NCI-H510A treated with DMSO at 0.1 percent for 48 hours (cell line): ENCODE data around the gene ZBTB45.
A peak's percentile ranks its signal among the peaks of the same experiment; 100 is the strongest.

ENCODE experiments used
- DNase-seq: peaks from one replicate; lab custom pipeline; 2025; lab: John Stamatoyannopoulos, UW

Gene ZBTB45

GRCh38 chr19:58538257-58539168 lies 18.9 kb upstream of the ZBTB45 start:
- DNase-seq, result no peak

- no peak for DNase-seq
Measured at GRCh38 chr19:58536852-58537798, 17.5 kb upstream of the ZBTB45 start.

- no peak for DNase-seq
Measured at GRCh38 chr19:58535857-58536256, 16.2 kb upstream of the ZBTB45 start.

- DNase-seq, result no peak
Measured at GRCh38 chr19:58531034-58531840, 11.6 kb upstream of the ZBTB45 start.

- no peak for DNase-seq
Measured at GRCh38 chr19:58529405-58529804, 9.8 kb upstream of the ZBTB45 start.

- DNase-seq, result no peak
Measured at GRCh38 chr19:58522709-58523108, 3.1 kb upstream of the ZBTB45 start.

GRCh38 chr19:58521651-58522050 lies 2.0 kb upstream of the ZBTB45 start:
- DNase-seq, result no peak

- DNase-seq, result no peak
Measured at GRCh38 chr19:58520257-58520599, 618 bp upstream of the ZBTB45 start.

GRCh38 chr19:58519087-58519354 lies 589 bp downstream of the ZBTB45 start:
- peak; percentile 85 for DNase-seq

GRCh38 chr19:58518256-58519086 lies 1.1 kb downstream of the ZBTB45 start:
- no peak for DNase-seq

- no peak for DNase-seq
Measured at GRCh38 chr19:58516964-58517833, 2.4 kb downstream of the ZBTB45 start.

GRCh38 chr19:58516246-58516836 lies 3.3 kb downstream of the ZBTB45 start:
- DNase-seq, result no peak

GRCh38 chr19:58515259-58515658 lies 4.4 kb downstream of the ZBTB45 start:
- no peak for DNase-seq

GRCh38 chr19:58514564-58515022 lies 5.0 kb downstream of the ZBTB45 start:
- DNase-seq, result no peak

GRCh38 chr19:58513694-58514563 lies 5.7 kb downstream of the ZBTB45 start:
- peak; percentile 81 for DNase-seq

- no peak for DNase-seq
Measured at GRCh38 chr19:58513213-58513693, 6.4 kb downstream of the ZBTB45 start.

GRCh38 chr19:58511353-58512208 lies 8.0 kb downstream of the ZBTB45 start, which contains the start of gene SLC27A5:
Gene SLC27A5, minus strand, starts transcription at chr19:58511992. Its CDS starts 37 bp downstream, at chr19:58511955.
- no peak for DNase-seq
